ENCODE measurements around the gene NLRC5. TPM values are rescaled to one million over a fixed set of nuclear protein-coding genes. Genes with fewer than 3 reads are reported as not detected.

The NLRC5 gene
- total RNA-seq, 1 experiment from 2014 or later: 0.98 TPM

DNA sequence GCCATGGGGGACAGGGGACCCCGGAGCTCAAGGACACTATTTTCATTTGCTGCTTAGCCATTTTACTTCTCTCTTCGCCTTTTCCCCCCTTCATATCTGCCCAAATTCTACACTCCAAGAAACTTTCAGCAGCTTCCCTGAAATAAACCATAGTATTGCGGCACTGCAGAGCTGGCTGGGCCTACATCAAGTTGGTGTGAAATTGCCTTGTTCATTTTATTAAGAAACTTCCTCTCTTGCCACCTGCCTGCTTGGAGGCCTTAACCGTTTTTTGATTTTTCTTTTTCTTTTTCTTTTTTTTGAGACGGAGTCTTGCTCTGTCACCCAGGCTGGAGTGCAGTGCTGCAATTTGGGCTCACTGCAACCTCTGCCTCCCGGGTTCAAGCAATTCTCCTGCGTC, 95.6 kb downstream of the NLRC5 start:
- H3F3A ChIP-seq (ENCODE audit: low read length, unreplicated experiment): no peaks in the 10 kb centered on the region
- intact Hi-C loops (cut with micrococcal nuclease): loop anchor here (1.0 kb wide), 2 partner anchors 83 to 215 kb away; no protein-coding TSS in a partner anchor
- H3K4me1 ChIP-seq (ENCODE audit: insufficient read depth, low read length): no peaks in the 10 kb centered on the region
- H3K27ac ChIP-seq (ENCODE audit: low read length): no peak overlapping the region
- H3K9me2 ChIP-seq (replicated peaks; ENCODE audit: low read length): no peaks in the 10 kb centered on the region
- H3K9me3 ChIP-seq (ENCODE audit: low read length): no peaks in the 10 kb centered on the region
- H2AFZ ChIP-seq (ENCODE audit: low read length): no peak overlapping the region
- CTCF ChIA-PET: no interaction called here
- no peak overlapping the region for H3K9ac ChIP-seq (ENCODE audit: low read length)
- H3K79me2 ChIP-seq (ENCODE audit: low read length): no peaks in the 10 kb centered on the region
- BruUV-seq (replicated peaks): no TSS peak
- H4K20me1 ChIP-seq (ENCODE audit: low read length): no peaks in the 10 kb centered on the region
- H3K36me3 ChIP-seq (ENCODE audit: low read depth, low read length): no peaks in the 10 kb centered on the region
- TF ChIP-seq EZH2 (IDR thresholded peaks at IDR 0.05; ENCODE audit: low read length, unreplicated experiment) (no peak), EZH2phosphoT487 (IDR thresholded peaks at IDR 0.05; ENCODE audit: borderline replicate concordance, low read length) (no peak)
- TF ChIP-seq, protein P1, sequence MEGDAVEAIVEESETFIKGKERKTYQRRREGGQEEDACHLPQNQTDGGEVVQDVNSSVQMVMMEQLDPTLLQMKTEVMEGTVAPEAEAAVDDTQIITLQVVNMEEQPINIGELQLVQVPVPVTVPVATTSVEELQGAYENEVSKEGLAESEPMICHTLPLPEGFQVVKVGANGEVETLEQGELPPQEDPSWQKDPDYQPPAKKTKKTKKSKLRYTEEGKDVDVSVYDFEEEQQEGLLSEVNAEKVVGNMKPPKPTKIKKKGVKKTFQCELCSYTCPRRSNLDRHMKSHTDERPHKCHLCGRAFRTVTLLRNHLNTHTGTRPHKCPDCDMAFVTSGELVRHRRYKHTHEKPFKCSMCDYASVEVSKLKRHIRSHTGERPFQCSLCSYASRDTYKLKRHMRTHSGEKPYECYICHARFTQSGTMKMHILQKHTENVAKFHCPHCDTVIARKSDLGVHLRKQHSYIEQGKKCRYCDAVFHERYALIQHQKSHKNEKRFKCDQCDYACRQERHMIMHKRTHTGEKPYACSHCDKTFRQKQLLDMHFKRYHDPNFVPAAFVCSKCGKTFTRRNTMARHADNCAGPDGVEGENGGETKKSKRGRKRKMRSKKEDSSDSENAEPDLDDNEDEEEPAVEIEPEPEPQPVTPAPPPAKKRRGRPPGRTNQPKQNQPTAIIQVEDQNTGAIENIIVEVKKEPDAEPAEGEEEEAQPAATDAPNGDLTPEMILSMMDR (conservative IDR thresholded peaks at IDR 0.05; ENCODE audit: low read depth, low read length): no peak
- DNase-seq (no peak), ATAC-seq (no peak)
- H3K27me3 ChIP-seq (ENCODE audit: low read length): no peaks in the 10 kb centered on the region
- POLR2A ChIA-PET (ENCODE audit: unreplicated experiment): no interaction called here
- no peak overlapping the region for H3K4me3 ChIP-seq (ENCODE audit: low read length)
- H3K4me2 ChIP-seq (ENCODE audit: low read length): no peak overlapping the region

DNA sequence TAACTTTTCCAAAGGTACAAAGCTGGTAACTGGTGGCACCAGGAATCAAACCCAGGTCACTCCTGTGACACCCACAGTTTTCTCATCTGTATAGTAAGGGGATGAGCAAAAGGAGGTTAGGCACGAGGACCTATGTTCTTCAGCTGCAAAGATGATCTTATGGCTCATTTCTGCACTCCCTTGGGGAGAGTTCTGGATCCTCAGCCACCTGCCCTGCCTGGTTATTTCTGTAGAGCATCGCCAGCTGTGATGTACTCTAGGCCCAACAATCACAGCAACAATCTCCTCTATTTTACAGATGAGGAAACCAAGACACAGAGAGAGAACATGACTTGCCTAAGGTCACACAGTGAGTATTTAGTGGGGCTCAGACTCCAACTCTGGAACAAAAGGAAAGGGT, 97.6 kb downstream of the NLRC5 start:
- POLR2A ChIA-PET (ENCODE audit: unreplicated experiment): no interaction called here
- DNase-seq: no peak

DNA sequence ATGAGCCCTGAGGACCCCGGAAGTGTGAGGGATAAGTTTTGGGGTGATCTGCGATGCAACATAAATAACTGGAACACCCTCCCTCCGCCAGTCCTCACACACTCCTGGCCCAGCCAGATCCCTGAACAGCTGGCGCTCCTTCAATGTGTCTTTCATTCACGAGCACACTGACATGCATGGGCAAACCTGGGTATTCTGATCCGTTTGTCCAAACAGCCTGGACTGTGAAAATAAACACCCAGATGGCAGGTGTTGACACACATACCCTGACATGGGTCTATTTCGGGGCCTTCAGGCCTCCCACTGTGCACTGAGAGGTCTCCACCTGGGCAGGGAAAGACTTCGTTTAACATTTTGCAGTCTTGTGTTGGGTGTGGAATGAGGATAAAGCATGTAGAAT, 100.0 kb downstream of the NLRC5 start:
- ATAC-seq: no peak
- Histone ChIP-seq H3K4me2 (ENCODE audit: low read length) (no peak overlapping the region), H3K4me1 (ENCODE audit: insufficient read depth, low read length) (peaks cover 6% of the 10 kb centered on the region), H4K20me1 (ENCODE audit: low read length) (no peaks in the 10 kb centered on the region), H3K36me3 (ENCODE audit: low read depth, low read length) (no peaks in the 10 kb centered on the region), H3K79me2 (ENCODE audit: low read length) (no peaks in the 10 kb centered on the region), H3F3A (ENCODE audit: low read length, unreplicated experiment) (no peaks in the 10 kb centered on the region), H3K27ac (ENCODE audit: low read length) (no peak overlapping the region), H3K9ac (ENCODE audit: low read length) (no peak overlapping the region), H2AFZ (ENCODE audit: low read length) (no peak overlapping the region), H3K9me3 (ENCODE audit: low read length) (no peaks in the 10 kb centered on the region), H3K9me2 (replicated peaks; ENCODE audit: low read length) (no peaks in the 10 kb centered on the region), H3K27me3 (ENCODE audit: low read length) (no peaks in the 10 kb centered on the region), H3K4me3 (ENCODE audit: low read length) (no peak overlapping the region)
- intact Hi-C loops (cut with micrococcal nuclease): no loop called here
- BruUV-seq (replicated peaks): no TSS peak
- CTCF ChIA-PET: no interaction called here
- TF ChIP-seq EZH2phosphoT487 (IDR thresholded peaks at IDR 0.05; ENCODE audit: borderline replicate concordance, low read length) (no peak), EZH2 (IDR thresholded peaks at IDR 0.05; ENCODE audit: low read length, unreplicated experiment) (no peak)
- TF ChIP-seq, protein P1 (conservative IDR thresholded peaks at IDR 0.05; ENCODE audit: low read depth, low read length): no peak
- POLR2A ChIA-PET (ENCODE audit: unreplicated experiment): no interaction called here
- no peak for DNase-seq

More for the DNA sequence above, 97.6 kb downstream of the NLRC5 start:
- Histone ChIP-seq H3F3A (ENCODE audit: low read length, unreplicated experiment) (no peaks in the 10 kb centered on the region), H4K20me1 (ENCODE audit: low read length) (no peaks in the 10 kb centered on the region), H3K36me3 (ENCODE audit: low read depth, low read length) (no peaks in the 10 kb centered on the region), H3K9me3 (ENCODE audit: low read length) (no peaks in the 10 kb centered on the region), H3K9ac (ENCODE audit: low read length) (no peak overlapping the region), H3K9me2 (replicated peaks; ENCODE audit: low read length) (no peaks in the 10 kb centered on the region), H3K4me3 (ENCODE audit: low read length) (no peak overlapping the region), H2AFZ (ENCODE audit: low read length) (no peak overlapping the region), H3K4me2 (ENCODE audit: low read length) (no peak overlapping the region), H3K27ac (ENCODE audit: low read length) (no peak overlapping the region), H3K4me1 (ENCODE audit: insufficient read depth, low read length) (peaks cover 6% of the 10 kb centered on the region), H3K27me3 (ENCODE audit: low read length) (no peaks in the 10 kb centered on the region), H3K79me2 (ENCODE audit: low read length) (no peaks in the 10 kb centered on the region)
- ATAC-seq: no peak
- CTCF ChIA-PET: interaction anchor here (0.6 kb wide), 1 partner anchor 9 kb away, joined by 3 read pairs; no protein-coding TSS in a partner anchor
- BruUV-seq (replicated peaks): no TSS peak
- intact Hi-C loops (cut with micrococcal nuclease): no loop called here
- TF ChIP-seq EZH2 (IDR thresholded peaks at IDR 0.05; ENCODE audit: low read length, unreplicated experiment) (no peak), EZH2phosphoT487 (IDR thresholded peaks at IDR 0.05; ENCODE audit: borderline replicate concordance, low read length) (no peak)
- TF ChIP-seq, protein P1 (conservative IDR thresholded peaks at IDR 0.05; ENCODE audit: low read depth, low read length): no peak
